PFSK-1 (cell line): ENCODE measurements around the gene HOXB9.

Source experiments
- FOXP2 ChIP-seq: optimal IDR thresholded peaks from 2 replicates; pipeline ENCODE3; 2011; ENCODE audit warnings: borderline replicate concordance, control low read depth, inconsistent platforms; ENCODE audit not compliant: insufficient read depth; ENCODE audit errors: extremely low read length, extremely low read depth
- POLR2AphosphoS5 ChIP-seq: IDR thresholded peaks from 2 replicates; pipeline ENCODE4 v1.6.1; 2012; ENCODE audit warnings: low read depth, mild to moderate bottlenecking, control low read depth, low read length, moderate library complexity
- SIN3A ChIP-seq: IDR thresholded peaks from 2 replicates; pipeline ENCODE4 v1.6.1; 2012; ENCODE audit warnings: mild to moderate bottlenecking, low read length, moderate library complexity, borderline replicate concordance; ENCODE audit not compliant: insufficient read depth
- TAF1 ChIP-seq: IDR thresholded peaks from 2 replicates; pipeline ENCODE4 v1.6.1; 2012; ENCODE audit warnings: low read length, control low read depth, borderline replicate concordance; ENCODE audit not compliant: insufficient read depth
- TF ChIP-seq, protein P1 (sequence below), 2 experiments: IDR thresholded peaks; 2 replicates each; pipeline versions ENCODE4 v1.6.1 to v1.8.0; 2011 to 2012; ENCODE audit warnings: low read depth in 2 of 2, low read length in 2 of 2, control low read depth in 1 of 2, inconsistent platforms in 1 of 2, mild to moderate bottlenecking in 1 of 2, moderate library complexity in 1 of 2; ENCODE audit not compliant: insufficient read depth in 1 of 2

Gene HOXB9

DNA sequence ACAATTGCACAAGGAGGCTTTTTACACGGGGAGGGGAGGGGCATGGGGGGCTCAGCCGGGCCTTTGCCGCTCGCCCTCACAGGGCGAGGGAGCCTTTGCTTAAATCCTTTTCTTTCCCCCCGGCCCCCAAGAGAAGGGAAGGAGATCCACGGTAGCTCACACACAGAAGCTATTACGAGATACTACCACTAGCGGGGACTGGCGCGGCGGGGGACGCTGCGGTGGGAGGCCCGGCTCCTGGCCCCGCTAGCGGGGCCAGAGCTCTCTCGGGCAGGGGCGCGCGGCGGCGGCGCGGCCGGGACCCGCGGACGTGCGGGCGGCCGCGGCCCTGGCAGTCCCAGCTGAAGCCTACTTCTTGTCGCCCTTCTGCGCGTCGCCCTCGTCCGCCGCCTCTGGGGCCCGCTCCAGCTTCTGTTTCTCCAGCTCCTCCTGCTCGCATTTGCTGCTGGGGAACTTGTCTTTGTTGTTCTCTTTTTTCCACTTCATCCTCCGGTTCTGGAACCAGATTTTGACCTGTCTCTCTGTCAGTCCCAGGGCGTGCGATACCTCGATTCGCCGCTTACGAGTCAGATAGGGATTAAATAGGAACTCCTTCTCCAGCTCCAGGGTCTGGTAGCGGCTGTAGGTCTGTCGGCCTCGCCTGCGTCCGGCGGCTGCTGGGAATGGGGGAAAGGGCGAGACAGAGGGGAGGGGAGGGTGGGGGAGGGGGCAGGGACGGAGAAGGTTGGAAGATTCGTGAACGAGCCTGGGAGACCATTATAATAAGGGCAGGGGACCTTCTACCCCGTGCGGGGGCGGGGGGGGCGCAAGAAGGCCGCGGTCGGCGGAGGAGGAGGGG lies 13.1 kb downstream of the HOXB9 start:
- no peak for TF ChIP-seq TAF1
- TF ChIP-seq, protein P1, sequence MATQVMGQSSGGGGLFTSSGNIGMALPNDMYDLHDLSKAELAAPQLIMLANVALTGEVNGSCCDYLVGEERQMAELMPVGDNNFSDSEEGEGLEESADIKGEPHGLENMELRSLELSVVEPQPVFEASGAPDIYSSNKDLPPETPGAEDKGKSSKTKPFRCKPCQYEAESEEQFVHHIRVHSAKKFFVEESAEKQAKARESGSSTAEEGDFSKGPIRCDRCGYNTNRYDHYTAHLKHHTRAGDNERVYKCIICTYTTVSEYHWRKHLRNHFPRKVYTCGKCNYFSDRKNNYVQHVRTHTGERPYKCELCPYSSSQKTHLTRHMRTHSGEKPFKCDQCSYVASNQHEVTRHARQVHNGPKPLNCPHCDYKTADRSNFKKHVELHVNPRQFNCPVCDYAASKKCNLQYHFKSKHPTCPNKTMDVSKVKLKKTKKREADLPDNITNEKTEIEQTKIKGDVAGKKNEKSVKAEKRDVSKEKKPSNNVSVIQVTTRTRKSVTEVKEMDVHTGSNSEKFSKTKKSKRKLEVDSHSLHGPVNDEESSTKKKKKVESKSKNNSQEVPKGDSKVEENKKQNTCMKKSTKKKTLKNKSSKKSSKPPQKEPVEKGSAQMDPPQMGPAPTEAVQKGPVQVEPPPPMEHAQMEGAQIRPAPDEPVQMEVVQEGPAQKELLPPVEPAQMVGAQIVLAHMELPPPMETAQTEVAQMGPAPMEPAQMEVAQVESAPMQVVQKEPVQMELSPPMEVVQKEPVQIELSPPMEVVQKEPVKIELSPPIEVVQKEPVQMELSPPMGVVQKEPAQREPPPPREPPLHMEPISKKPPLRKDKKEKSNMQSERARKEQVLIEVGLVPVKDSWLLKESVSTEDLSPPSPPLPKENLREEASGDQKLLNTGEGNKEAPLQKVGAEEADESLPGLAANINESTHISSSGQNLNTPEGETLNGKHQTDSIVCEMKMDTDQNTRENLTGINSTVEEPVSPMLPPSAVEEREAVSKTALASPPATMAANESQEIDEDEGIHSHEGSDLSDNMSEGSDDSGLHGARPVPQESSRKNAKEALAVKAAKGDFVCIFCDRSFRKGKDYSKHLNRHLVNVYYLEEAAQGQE (IDR thresholded peaks at IDR 0.05; ENCODE audit: insufficient read depth in 1 of 2, low read depth in 2 of 2, low read length in 2 of 2): no peak
- TF ChIP-seq SIN3A: no peak

DNA sequence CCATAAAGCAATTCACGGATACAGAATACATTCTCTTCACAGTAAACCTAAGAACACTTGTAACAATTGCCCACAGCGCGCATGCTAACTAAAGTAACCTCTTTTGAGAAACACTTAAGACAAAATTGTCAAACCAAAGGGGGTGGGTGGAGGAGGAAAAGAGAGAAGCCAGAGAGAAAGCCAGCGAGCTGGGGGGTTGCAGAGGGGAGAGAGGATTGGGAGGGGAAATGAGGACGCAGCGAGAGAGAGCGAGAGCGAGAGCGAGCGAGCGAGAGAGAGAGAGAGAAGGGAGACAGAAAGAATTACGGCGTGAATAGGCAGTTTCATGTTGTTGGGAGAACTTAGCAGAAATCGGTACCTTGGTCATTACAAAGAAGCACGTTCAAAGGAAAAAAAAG lies 13.7 kb downstream of the HOXB9 start:
- TF ChIP-seq TAF1: no peak
- TF ChIP-seq SIN3A: no peak
- TF ChIP-seq, protein P1 (IDR thresholded peaks at IDR 0.05; ENCODE audit: insufficient read depth in 1 of 2, low read depth in 2 of 2, low read length in 2 of 2): no peak
- TF ChIP-seq FOXP2: no peak
- no peak for TF ChIP-seq POLR2AphosphoS5

DNA sequence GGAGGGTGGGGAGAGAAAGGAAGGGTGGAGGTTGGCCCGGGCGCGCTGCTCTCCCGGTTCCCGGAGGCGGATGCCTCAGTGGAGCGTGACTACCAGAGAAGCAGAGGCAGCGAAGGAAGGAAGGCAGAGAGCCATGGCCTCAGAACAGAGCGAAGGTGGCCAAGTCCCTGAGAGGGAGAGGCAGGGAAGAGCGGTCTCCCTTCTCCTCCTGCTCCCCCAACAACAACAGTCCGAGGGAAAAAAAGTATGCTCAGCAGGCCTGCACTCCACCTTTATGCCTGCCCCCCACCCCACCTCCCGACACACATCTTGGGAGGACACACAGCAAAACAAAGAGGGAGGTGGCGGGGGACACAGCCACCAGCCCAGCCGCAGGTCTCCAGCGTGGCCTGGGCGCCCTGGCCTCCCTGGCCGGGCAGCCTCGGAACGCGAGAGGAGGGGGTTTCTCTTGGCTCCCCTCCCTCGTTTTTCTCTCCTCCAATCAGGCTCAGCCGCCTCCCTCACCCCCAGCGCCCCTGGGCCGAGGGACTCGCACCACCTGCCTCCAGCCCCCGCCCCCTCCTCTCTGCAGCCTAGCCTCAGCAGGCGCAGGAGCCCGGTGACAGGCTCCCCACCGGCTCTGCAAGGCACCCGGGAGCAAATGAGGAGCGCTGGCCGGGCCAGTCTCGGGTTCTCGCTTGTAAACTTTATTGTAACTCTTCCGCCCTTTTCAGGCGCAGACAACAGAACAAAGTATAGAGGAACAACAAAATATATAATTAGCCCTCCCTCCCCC lies 14.3 kb downstream of the HOXB9 start:
- TF ChIP-seq, protein P1 (IDR thresholded peaks at IDR 0.05; ENCODE audit: insufficient read depth in 1 of 2, low read depth in 2 of 2, low read length in 2 of 2): no peak
- TF ChIP-seq SIN3A (no peak), FOXP2 (no peak), POLR2AphosphoS5 (no peak), TAF1 (no peak)

DNA sequence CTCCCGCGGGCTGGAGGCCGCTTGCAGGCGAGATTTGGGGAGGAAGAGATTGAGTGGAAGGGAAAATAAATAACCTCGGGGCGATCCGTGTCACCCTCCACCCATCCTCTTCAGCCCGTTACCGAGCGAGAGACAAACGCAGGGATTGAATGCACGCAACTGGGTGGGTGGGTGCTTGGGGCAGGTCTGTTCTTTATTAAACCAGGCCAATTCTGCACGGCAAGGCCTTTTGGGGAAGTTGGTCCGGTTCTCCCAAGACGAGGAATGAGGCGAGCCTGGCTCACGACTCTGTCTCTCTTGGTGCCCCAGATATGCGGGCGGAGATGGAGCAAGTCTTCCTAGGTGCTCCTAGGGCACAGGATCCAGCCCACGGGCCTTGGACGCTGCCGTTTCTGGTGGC lies 14.9 kb downstream of the HOXB9 start:
- TF ChIP-seq FOXP2 (no peak), TAF1 (no peak), POLR2AphosphoS5 (no peak), SIN3A (no peak)
- TF ChIP-seq, protein P1 (IDR thresholded peaks at IDR 0.05; ENCODE audit: insufficient read depth in 1 of 2, low read depth in 2 of 2, low read length in 2 of 2): no peak
